ENCODE data around the gene KRTAP19-8. TPM values are rescaled to one million over a fixed set of nuclear protein-coding genes. Genes with fewer than 3 reads are reported as not detected.

Gene KRTAP19-8
- total RNA-seq, 6 experiments from 2014 or later = not detected

GRCh38 chr21:30996728-30997127 lies 41.5 kb downstream of the KRTAP19-8 start:
- Histone ChIP-seq H3K4me1 (no peaks in the 10 kb centered on the region), H3K27ac (no peak overlapping the region), H3K4me3 (no peak overlapping the region), H3K36me3 (no peaks in the 10 kb centered on the region), H3K9me3 (no peaks in the 10 kb centered on the region), H3K27me3 (no peaks in the 10 kb centered on the region)
- intact Hi-C loops (cut with DNase I) = no loop called here
- no peak for ATAC-seq
- no peak for DNase-seq
- TF ChIP-seq POLR2A (IDR thresholded peaks at IDR 0.05) (no peak), CTCF (IDR thresholded peaks at IDR 0.05) (no peak)
- 43% methylated on average over 2 of the region's 2 CpGs for WGBS (ENCODE audit: insufficient coverage, low coverage, low lambda C conversion rate, missing lambda C conversion rate)

- DNase-seq = no peak
- intact Hi-C loops (cut with DNase I) = no loop called here
- 38% methylated on average over 5 of the region's 5 CpGs for WGBS (ENCODE audit: insufficient coverage, low coverage, low lambda C conversion rate, missing lambda C conversion rate)
- Histone ChIP-seq H3K4me1 (no peaks in the 10 kb centered on the region), H3K36me3 (no peaks in the 10 kb centered on the region), H3K4me3 (no peak overlapping the region), H3K9me3 (no peaks in the 10 kb centered on the region), H3K27me3 (no peaks in the 10 kb centered on the region), H3K27ac (no peak overlapping the region)
- TF ChIP-seq CTCF (IDR thresholded peaks at IDR 0.05) (no peak), POLR2A (IDR thresholded peaks at IDR 0.05) (no peak)
- no peak for ATAC-seq
These were observed 43.3 kb downstream of the KRTAP19-8 start for GRCh38 chr21:30994932-30995331.

- Histone ChIP-seq H3K4me1 (no peaks in the 10 kb centered on the region), H3K36me3 (no peaks in the 10 kb centered on the region), H3K4me3 (no peak overlapping the region), H3K27ac (no peak overlapping the region), H3K27me3 (no peaks in the 10 kb centered on the region), H3K9me3 (no peaks in the 10 kb centered on the region)
- no peak for TF ChIP-seq POLR2A (IDR thresholded peaks at IDR 0.05)
- no peak for TF ChIP-seq CTCF (IDR thresholded peaks at IDR 0.05)
- 53% methylated on average over 4 of the region's 5 CpGs for WGBS (ENCODE audit: insufficient coverage, low coverage, low lambda C conversion rate, missing lambda C conversion rate)
- ATAC-seq = no peak
- no peak for DNase-seq
- intact Hi-C loops (cut with DNase I) = no loop called here
These were observed 47.6 kb downstream of the KRTAP19-8 start for GRCh38 chr21:30990514-30991262.

GRCh38 chr21:30988706-30989105 lies 49.6 kb downstream of the KRTAP19-8 start:
- Histone ChIP-seq H3K27me3 (no peaks in the 10 kb centered on the region), H3K36me3 (no peaks in the 10 kb centered on the region), H3K4me3 (no peak overlapping the region), H3K9me3 (no peaks in the 10 kb centered on the region), H3K4me1 (no peaks in the 10 kb centered on the region), H3K27ac (no peak overlapping the region)
- ATAC-seq (no peak), DNase-seq (no peak)
- TF ChIP-seq POLR2A (IDR thresholded peaks at IDR 0.05) = no peak
- no peak for TF ChIP-seq CTCF (IDR thresholded peaks at IDR 0.05)
- intact Hi-C loops (cut with DNase I) = no loop called here
- WGBS (ENCODE audit: insufficient coverage, low coverage, low lambda C conversion rate, missing lambda C conversion rate) = 92% methylated on average over 1 of the region's 1 CpG

Other genes starting within 250 kb of the KRTAP19-8 start
- not detected for gene KRTAP8-1, start 225.2 kb downstream of the KRTAP19-8 start, total RNA-seq
- gene KRTAP7-1, start 208.7 kb downstream of the KRTAP19-8 start, total RNA-seq = not detected
- gene KRTAP11-1, start 156.9 kb downstream of the KRTAP19-8 start, total RNA-seq = not detected